AG04450 (cell line): ENCODE data around the gene POLA2. TPM values are rescaled to one million over a fixed set of nuclear protein-coding genes. Genes with fewer than 3 reads are reported as not detected.

Experiments
- CTCF ChIA-PET: fragments of 300-600, 350-600 bp; formaldehyde crosslinking; extraction: SDS; loops from one replicate; lab custom pipeline; 2022; ENCODE audit warnings: antibody characterized with exemption, inconsistent platforms; lab: Charles Lee
- POLR2A ChIA-PET: fragments of 350-600 bp; formaldehyde crosslinking; extraction: SDS; loops from one replicate; lab custom pipeline; 2021; ENCODE audit warnings: antibody characterized with exemption, inconsistent platforms; lab: Yijun Ruan, JAX
- DNase-seq: peaks from one replicate; pipeline ENCODE4 v3.0.0-alpha.2; 2011; ENCODE audit warnings: low read depth, low spot score
- H3K27ac ChIP-seq: one replicate; pipeline ENCODE4 v1.5.1; 2012; ENCODE audit warnings: low read depth, low read length, control low read depth
- H3K27me3 ChIP-seq: one replicate; pipeline ENCODE4 v1.6.0; 2012; ENCODE audit warnings: low read length; ENCODE audit not compliant: control insufficient read depth, insufficient read depth
- H3K4me3 ChIP-seq: 2 replicates; pipeline ENCODE4 v1.5.1; 2011; ENCODE audit warnings: mild to moderate bottlenecking, low read depth, low read length, control low read depth
- H3K9me3 ChIP-seq: 2 replicates; pipeline ENCODE4 v1.5.1; 2012; ENCODE audit warnings: low read length; ENCODE audit not compliant: control insufficient read depth, insufficient read depth
- polyA plus RNA-seq: library from polyadenylated mRNA; depleted of rRNA; stranded (reverse); fragments of >200 nt; gene quantifications from 2 replicates; pipeline ENCODE4 v1.2.3, GENCODE V29; 2011
- TF ChIP-seq, protein P1 (sequence below): IDR thresholded peaks from 2 replicates; pipeline ENCODE4 v1.5.1; 2011; ENCODE audit warnings: low read depth, low read length, control low read depth, inconsistent platforms

POLA2 gene
- polyA plus RNA-seq, 1 experiment = 14.1 TPM

DNA sequence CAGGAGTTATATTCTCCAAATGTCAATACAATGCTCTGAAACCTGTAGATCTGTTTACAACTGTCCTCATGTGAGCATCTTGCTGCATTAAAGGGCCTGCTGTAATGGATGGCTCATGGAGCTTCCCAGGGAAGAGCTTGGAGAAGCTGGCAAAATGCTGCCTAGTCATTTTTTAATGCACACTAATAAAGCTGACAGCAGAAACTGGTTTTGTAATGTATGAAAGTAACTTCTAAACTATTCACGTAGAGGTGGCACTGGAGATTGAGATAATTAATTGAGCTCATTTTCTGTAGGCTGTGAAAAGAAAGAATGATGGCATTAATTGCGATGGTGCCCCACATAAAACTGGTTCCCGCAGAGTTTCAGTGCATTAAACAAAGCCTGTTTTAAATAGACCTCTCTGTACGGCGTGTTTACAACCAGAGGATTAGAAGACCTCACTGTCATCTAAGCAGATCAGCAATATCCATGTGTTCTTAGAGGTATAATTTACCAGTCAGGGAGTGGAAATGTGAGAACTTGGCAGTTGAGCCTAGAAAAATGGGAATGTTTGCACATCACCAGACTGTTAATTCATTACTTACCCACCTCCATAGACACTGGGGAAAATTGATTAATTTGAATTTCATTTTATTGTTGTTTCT is 16.0 kb downstream of the POLA2 start:
- POLR2A ChIA-PET = interaction anchor here (1.2 to 2.0 kb wide), 3 partner anchors 21 to 49 kb away, joined by 3 to 14 read pairs (median 7); partner anchors contain the start of gene CDC42EP2
- TF ChIP-seq, protein P1, sequence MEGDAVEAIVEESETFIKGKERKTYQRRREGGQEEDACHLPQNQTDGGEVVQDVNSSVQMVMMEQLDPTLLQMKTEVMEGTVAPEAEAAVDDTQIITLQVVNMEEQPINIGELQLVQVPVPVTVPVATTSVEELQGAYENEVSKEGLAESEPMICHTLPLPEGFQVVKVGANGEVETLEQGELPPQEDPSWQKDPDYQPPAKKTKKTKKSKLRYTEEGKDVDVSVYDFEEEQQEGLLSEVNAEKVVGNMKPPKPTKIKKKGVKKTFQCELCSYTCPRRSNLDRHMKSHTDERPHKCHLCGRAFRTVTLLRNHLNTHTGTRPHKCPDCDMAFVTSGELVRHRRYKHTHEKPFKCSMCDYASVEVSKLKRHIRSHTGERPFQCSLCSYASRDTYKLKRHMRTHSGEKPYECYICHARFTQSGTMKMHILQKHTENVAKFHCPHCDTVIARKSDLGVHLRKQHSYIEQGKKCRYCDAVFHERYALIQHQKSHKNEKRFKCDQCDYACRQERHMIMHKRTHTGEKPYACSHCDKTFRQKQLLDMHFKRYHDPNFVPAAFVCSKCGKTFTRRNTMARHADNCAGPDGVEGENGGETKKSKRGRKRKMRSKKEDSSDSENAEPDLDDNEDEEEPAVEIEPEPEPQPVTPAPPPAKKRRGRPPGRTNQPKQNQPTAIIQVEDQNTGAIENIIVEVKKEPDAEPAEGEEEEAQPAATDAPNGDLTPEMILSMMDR = no peak
- DNase-seq = no peak
- CTCF ChIA-PET = interaction anchor here (0.6 to 11.5 kb wide), 4 partner anchors 14 to 233 kb away, joined by 3 to 506 read pairs (median 137); partner anchors contain the start of genes CDC42EP2 and DPF2
- no peaks in the 10 kb centered on the region for H3K27me3 ChIP-seq
- H3K9me3 ChIP-seq = no peaks in the 10 kb centered on the region
- no peak overlapping the region for H3K27ac ChIP-seq
- no peak overlapping the region for H3K4me3 ChIP-seq

DNA sequence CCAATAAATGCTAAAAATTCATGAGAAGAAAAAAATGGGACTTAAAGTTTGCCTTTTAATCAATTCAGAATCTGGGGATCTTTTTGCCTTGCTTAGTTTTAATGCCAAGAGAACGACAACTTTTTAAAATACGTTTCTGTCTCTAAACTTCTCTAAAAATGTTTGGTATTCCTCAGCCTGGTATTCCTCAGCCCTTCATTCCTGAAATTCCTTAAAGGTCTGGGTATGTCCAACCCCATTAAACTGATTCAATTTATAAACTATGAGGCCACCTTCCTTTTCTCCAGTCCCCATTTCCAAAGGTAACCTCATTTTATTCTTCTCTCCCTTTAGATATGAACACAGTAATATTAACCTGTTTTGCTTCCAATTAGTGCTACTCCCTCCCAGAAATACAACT is 16.6 kb downstream of the POLA2 start:
- DNase-seq = no peak
- no peaks in the 10 kb centered on the region for H3K27me3 ChIP-seq
- POLR2A ChIA-PET = interaction anchor here (0.9 to 2.0 kb wide), 2 partner anchors 16 to 38 kb away, joined by 3 to 14 read pairs; partner anchors contain the start of genes CDC42EP2 and POLA2
- H3K9me3 ChIP-seq = no peaks in the 10 kb centered on the region
- TF ChIP-seq, protein P1 = no peak
- no peak overlapping the region for H3K4me3 ChIP-seq
- H3K27ac ChIP-seq = peak overlapping the region; percentile 84
- CTCF ChIA-PET = interaction anchor here (0.8 to 11.5 kb wide), 3 partner anchors 35 to 233 kb away, joined by 3 to 506 read pairs (median 271); partner anchors contain the start of genes CDC42EP2 and DPF2

DNA sequence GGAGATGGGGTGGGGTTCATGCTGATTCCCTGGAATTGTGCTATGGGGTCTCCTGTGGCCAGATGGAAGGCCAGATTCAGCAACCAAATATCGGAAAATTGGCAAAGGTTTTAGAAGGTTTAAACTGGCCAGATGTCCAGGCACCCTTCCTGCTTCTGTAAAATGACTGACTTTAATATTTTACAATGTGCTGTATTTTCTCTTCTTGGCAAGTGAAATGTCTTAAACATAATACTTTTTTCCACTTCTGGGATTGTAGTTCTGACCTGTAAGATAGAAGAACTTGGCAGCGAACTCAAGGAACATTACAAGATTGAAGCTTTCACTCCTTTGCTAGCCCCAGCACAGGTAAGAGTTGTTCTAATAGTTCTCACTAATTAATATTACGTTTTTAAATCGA is 17.5 kb downstream of the POLA2 start:
- no peak for DNase-seq
- Histone ChIP-seq H3K27ac (peak overlapping the region; percentile 84), H3K9me3 (no peaks in the 10 kb centered on the region), H3K27me3 (no peaks in the 10 kb centered on the region), H3K4me3 (no peak overlapping the region)
- TF ChIP-seq, protein P1 = no peak
- POLR2A ChIA-PET = interaction anchor here (0.5 to 1.8 kb wide), 6 partner anchors 11 to 54 kb away, joined by 3 to 11 read pairs (median 4); partner anchors contain the start of genes CDC42EP2, DPF2 and POLA2
- CTCF ChIA-PET = interaction anchor here (0.8 to 11.5 kb wide), 3 partner anchors 14 to 50 kb away, joined by 4 to 506 read pairs (median 271); partner anchors contain the start of genes CDC42EP2 and DPF2

DNA sequence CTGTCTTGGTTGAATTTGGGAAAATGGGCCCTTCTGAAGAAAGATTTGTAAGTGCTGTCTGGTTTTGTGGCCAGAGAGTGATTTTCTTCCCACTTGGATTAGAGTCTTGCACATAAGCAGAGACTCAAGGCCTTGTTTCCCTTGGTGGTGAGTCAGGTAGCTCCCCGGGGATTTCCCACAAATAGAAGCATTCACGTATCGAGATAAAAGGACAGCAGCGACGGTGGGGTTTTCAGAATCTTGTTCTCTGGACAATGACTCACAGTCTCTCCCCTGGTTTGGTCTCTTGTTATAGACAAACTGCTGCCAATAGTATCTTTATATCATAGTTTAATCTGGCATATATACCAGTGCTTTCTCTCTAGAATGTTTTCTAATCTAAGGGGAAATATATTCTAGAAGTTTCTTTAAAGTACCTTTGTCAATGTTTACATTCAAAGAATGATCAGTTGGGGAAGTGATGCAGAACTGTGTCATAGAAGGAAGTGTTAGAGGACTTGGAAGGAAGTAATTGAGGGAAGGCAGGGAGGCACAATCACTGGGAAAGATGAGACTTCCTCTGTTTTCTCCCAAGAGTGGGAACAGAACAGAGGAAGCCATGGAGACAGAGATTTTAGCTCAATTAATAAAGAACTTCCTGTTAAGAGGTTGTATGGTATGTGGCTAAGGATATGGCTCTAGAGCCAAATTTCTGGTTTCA is 18.1 kb downstream of the POLA2 start:
- DNase-seq = peak; percentile 86
- Histone ChIP-seq H3K27ac (peak overlapping the region; percentile 84), H3K4me3 (no peak overlapping the region), H3K27me3 (no peaks in the 10 kb centered on the region), H3K9me3 (no peaks in the 10 kb centered on the region)
- TF ChIP-seq, protein P1 = no peak
- ChIA-PET CTCF (interaction anchor here (0.8 to 11.5 kb wide), 3 partner anchors 14 to 49 kb away, joined by 4 to 506 read pairs (median 271); partner anchors contain the start of genes CDC42EP2 and DPF2), POLR2A (interaction anchor here (1.0 to 1.8 kb wide), 4 partner anchors 11 to 54 kb away, joined by 3 to 11 read pairs (median 4); partner anchors contain the start of genes CDC42EP2 and DPF2)
